ENCODE measurements around the gene SLC25A1.

The SLC25A1 gene

DNA sequence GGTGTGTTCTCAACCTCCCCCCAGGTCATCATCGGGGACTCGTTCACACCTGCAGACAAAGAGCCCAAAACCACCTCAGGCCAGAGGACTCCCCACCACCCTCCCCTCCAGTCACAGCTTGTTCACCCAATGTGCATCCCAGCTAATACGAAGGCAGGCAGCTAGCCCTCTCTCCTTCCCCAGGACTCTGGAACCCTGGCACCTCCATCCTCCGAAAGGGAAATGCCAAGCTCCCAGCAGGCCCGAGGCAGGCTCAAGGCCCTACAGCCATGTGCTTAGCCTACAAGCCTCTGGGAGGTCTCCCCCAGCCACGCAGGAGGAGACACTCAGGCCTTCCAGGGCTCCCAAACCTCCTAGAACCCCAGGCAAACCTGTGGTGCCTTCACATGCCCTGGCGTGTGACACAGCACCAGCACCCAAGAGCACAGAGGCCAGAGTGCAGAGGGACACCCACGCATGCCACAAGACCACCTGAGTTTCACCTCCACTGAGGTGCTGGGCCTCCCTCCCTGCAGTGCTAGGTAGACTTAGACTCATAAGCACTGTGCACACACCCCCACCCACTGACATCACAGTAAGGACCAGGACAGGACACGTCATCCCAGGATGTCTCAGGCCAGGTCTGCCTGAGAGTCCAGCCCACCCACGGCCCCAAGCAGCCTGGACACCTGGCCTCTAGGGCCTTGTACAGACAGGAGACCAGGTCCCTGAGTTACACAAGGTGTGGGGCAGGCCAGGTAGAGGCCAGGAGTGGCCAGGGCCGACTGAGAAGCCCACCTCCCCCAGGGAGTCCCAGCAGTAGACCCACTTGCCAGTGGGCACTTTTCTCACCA, 40.9 kb downstream of the SLC25A1 start:
- no peak overlapping the region for H3K27ac Mint-ChIP-seq
- no peak overlapping the region for H3K4me3 Mint-ChIP-seq
- intact Hi-C loops (cut with micrococcal nuclease), result no loop called here
- H3K36me3 Mint-ChIP-seq (ENCODE audit: low read depth), result peaks cover 98% of the 10 kb centered on the region
- H3K27me3 Mint-ChIP-seq, result no peaks in the 10 kb centered on the region
- H3K9me3 Mint-ChIP-seq, result no peaks in the 10 kb centered on the region
- H3K4me1 Mint-ChIP-seq (ENCODE audit: low read depth), result peaks cover 5% of the 10 kb centered on the region

DNA sequence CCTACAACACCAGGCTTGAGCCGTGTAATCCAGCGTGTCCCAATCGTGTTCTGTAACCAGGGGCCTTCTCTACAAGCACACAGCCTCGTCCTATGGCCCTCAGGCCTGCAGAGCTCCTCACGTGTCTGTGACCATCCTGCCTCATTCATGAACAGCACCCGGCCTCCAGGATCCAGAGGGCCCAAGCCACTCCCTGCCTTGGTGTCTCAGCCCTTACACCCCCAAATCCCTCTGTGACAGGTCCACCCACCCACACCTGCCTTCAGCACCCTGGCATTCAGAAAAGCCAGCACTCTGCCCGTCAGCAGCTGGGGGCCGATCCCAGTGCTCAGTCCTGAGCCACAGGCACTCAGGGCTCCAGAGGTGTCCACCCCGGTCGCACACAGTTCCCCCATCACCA, 41.6 kb downstream of the SLC25A1 start:
- H3K9me3 Mint-ChIP-seq, result no peaks in the 10 kb centered on the region
- H3K27me3 Mint-ChIP-seq, result no peaks in the 10 kb centered on the region
- intact Hi-C loops (cut with micrococcal nuclease), result no loop called here
- H3K36me3 Mint-ChIP-seq (ENCODE audit: low read depth), result peaks cover 98% of the 10 kb centered on the region
- no peak overlapping the region for H3K4me3 Mint-ChIP-seq
- no peak overlapping the region for H3K27ac Mint-ChIP-seq
- H3K4me1 Mint-ChIP-seq (ENCODE audit: low read depth), result peaks cover 5% of the 10 kb centered on the region

DNA sequence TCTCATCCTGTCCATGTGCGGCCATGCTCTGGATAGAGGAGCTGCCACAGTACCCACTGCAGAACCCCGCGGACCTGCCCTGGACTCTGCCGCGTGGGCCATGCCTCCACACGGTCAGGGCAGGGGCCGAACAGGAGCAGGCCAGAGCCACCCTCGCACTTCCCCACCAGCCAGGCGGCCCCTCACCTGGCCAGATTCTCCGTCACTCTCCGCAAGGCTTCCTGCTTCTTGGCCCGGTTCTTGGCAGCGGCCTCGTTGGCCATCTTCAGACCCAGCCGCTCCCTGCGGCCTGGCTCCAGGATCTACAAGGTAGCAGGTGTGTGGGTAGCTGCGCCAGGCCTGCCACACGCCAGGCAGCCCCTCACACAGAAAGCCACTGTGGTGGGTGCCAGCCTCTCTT, 43.7 kb downstream of the SLC25A1 start:
- Mint-ChIP-seq H3K4me1 (ENCODE audit: low read depth) (peaks cover 5% of the 10 kb centered on the region), H3K27ac (no peak overlapping the region), H3K27me3 (no peaks in the 10 kb centered on the region), H3K36me3 (ENCODE audit: low read depth) (peaks cover 86% of the 10 kb centered on the region), H3K9me3 (no peaks in the 10 kb centered on the region), H3K4me3 (no peak overlapping the region)
- intact Hi-C loops (cut with micrococcal nuclease), result no loop called here

DNA sequence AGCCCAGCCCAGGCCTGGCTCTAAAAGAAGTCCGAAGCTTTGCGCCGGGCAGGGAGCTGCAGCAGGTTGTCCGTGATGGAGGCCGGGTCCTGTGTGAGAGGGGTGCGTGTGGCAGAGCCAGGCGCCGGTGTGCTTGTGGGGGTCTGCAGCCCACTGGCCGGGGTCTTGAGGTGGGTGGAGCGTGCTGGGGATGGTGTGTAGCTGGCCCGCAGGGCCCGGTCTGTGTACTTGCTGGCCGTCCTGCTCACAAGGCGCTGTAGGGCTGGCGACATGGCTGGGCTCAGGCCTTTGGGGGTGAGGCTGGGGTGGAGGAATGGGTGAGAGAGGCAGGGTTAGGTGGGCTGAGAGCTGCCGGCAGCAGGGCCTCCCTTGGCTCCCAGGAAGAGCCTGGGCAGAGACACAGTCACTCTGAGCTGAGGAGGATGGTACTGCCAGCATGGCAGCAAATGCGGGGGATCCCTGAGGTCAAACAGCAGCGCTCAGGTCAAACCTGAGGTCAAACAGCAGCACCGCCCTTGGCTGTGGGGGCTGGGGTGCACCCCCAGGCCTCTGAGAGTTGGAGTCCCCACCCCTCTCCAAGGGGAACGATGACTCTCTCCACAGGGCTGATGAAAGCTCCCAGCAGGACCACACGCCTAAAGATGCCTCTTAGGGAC, 44.2 kb downstream of the SLC25A1 start:
- Mint-ChIP-seq H3K27ac (no peak overlapping the region), H3K27me3 (no peaks in the 10 kb centered on the region), H3K9me3 (no peaks in the 10 kb centered on the region), H3K36me3 (ENCODE audit: low read depth) (peaks cover 81% of the 10 kb centered on the region), H3K4me3 (no peak overlapping the region), H3K4me1 (ENCODE audit: low read depth) (peaks cover 5% of the 10 kb centered on the region)
- intact Hi-C loops (cut with micrococcal nuclease), result no loop called here

DNA sequence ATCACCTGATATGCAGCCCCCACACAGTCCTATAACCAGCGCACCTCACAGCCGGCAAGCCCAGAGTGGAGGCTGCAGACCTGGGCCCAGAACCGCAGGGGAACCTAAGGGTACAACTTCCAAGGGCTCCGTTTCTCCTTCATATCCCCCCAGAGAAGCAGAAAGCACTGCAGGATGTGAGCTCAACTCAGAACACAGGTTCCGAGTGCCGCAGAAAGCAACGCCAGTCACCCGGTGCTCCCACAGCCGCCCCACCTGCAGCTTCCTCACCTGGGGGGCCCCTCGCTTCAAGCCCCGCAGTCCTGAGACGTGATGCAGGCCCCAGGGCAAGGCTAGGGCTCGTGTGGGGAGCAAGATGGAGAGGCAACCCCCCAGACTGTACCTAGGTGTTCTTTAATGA, 45.0 kb downstream of the SLC25A1 start:
- Mint-ChIP-seq H3K27me3 (no peaks in the 10 kb centered on the region), H3K36me3 (ENCODE audit: low read depth) (peaks cover 73% of the 10 kb centered on the region), H3K4me1 (ENCODE audit: low read depth) (peaks cover 5% of the 10 kb centered on the region), H3K4me3 (no peak overlapping the region), H3K27ac (no peak overlapping the region), H3K9me3 (no peaks in the 10 kb centered on the region)
- intact Hi-C loops (cut with micrococcal nuclease), result no loop called here

DNA sequence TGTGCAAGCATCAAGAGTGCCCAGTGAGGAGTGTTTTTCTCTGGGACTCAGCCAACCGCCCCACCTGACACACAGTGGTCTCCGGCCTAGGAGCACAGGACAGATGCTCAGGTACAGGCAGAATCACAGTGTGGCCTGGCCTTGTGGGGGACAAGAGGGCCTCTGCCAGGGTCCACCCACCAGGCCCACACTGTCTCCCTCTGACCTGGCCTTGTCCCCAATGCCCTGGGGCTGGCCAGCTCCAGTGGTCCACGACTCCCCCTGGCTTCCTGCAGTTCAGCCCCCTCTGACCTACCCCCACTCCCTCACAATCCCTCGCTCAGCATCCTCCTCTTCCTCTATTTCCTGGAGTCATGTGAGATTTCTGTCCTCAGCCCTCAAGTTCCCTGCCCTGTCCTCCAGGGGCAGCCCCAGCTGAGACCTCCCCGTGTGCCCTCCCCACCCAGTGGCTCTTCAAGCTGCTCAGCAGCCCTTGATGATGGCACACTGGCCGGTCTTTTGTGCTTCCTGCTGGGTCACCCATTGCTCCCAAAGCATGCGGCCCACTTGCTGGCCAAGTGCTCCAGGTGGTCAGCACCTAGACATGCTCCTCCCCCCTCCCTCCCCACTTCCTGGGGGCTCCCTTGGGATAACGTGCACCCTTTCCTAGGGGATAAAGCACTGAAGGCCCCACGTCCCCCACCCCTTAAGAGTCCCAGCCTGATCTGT, 45.7 kb downstream of the SLC25A1 start:
- peaks cover 66% of the 10 kb centered on the region for H3K36me3 Mint-ChIP-seq (ENCODE audit: low read depth)
- intact Hi-C loops (cut with micrococcal nuclease), result no loop called here
- H3K27ac Mint-ChIP-seq, result no peak overlapping the region
- H3K4me3 Mint-ChIP-seq, result no peak overlapping the region
- H3K27me3 Mint-ChIP-seq, result no peaks in the 10 kb centered on the region
- no peaks in the 10 kb centered on the region for H3K9me3 Mint-ChIP-seq
- peaks cover 5% of the 10 kb centered on the region for H3K4me1 Mint-ChIP-seq (ENCODE audit: low read depth)

DNA sequence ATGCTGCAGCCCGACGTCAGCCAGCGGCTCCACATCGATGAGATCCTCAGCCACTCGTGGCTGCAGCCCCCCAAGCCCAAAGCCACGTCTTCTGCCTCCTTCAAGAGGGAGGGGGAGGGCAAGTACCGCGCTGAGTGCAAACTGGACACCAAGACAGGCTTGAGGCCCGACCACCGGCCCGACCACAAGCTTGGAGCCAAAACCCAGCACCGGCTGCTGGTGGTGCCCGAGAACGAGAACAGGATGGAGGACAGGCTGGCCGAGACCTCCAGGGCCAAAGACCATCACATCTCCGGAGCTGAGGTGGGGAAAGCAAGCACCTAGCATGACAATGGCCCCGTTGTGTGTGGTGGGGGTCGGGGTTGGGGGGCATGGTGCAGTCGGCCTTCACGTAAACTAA, 46.4 kb downstream of the SLC25A1 start:
- Mint-ChIP-seq H3K4me3 (no peak overlapping the region), H3K27ac (no peak overlapping the region), H3K27me3 (no peaks in the 10 kb centered on the region), H3K9me3 (no peaks in the 10 kb centered on the region), H3K4me1 (ENCODE audit: low read depth) (peaks cover 5% of the 10 kb centered on the region), H3K36me3 (ENCODE audit: low read depth) (peaks cover 59% of the 10 kb centered on the region)
- intact Hi-C loops (cut with micrococcal nuclease), result no loop called here

DNA sequence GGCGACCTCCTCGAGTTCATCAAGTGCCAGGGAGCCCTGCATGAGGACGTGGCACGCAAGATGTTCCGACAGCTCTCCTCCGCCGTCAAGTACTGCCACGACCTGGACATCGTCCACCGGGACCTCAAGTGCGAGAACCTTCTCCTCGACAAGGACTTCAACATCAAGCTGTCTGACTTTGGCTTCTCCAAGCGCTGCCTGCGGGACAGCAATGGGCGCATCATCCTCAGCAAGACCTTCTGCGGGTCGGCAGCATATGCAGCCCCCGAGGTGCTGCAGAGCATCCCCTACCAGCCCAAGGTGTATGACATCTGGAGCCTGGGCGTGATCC, 46.9 kb downstream of the SLC25A1 start:
- Mint-ChIP-seq H3K27me3 (no peaks in the 10 kb centered on the region), H3K4me3 (no peak overlapping the region), H3K36me3 (ENCODE audit: low read depth) (peaks cover 54% of the 10 kb centered on the region), H3K9me3 (no peaks in the 10 kb centered on the region), H3K27ac (no peak overlapping the region), H3K4me1 (ENCODE audit: low read depth) (peaks cover 5% of the 10 kb centered on the region)
- intact Hi-C loops (cut with micrococcal nuclease), result no loop called here

DNA sequence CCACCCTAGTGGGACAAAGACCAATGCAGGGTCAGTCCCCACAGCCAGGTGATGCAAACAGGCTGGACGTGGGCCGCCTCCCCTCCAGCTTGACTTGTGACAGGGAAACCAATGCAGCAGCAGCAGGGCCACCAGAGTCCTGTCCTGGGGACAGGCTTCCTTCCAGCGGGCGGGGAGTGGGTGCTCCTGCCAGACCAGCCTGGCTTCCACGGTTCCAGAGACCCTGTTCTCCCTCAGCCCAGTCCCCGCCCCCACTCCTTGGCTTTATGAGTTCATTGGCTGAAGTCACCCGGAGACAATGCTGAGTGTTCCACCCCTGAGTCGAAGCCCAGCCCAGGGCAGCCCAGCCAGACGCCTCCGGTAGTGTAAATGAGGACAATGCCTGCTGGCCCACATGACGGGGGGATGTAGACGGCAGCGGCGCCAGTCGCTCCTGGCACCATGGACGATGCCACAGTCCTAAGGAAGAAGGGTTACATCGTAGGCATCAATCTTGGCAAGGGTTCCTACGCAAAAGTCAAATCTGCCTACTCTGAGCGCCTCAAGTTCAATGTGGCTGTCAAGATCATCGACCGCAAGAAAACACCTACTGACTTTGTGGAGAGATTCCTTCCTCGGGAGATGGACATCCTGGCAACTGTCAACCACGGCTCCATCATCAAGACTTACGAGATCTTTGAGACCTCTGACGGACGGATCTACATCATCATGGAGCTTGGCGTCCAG, 47.4 kb downstream of the SLC25A1 start, which contains the start of gene TSSK2:
TSS of gene TSSK2 (plus strand) at position 350 of the 726 bp plus-strand sequence. CDS start at position 442, 92 bp downstream.
- Mint-ChIP-seq H3K27ac (no peak within 1 kb of the TSS), H3K36me3 (ENCODE audit: low read depth) (peaks cover 49% of the 10 kb centered on the region), H3K4me3 (no peak within 1 kb of the TSS), H3K27me3 (no peaks in the 10 kb centered on the region), H3K9me3 (no peaks in the 10 kb centered on the region), H3K4me1 (ENCODE audit: low read depth) (peaks cover 5% of the 10 kb centered on the region)
- intact Hi-C loops (cut with micrococcal nuclease), result no loop called here

DNA sequence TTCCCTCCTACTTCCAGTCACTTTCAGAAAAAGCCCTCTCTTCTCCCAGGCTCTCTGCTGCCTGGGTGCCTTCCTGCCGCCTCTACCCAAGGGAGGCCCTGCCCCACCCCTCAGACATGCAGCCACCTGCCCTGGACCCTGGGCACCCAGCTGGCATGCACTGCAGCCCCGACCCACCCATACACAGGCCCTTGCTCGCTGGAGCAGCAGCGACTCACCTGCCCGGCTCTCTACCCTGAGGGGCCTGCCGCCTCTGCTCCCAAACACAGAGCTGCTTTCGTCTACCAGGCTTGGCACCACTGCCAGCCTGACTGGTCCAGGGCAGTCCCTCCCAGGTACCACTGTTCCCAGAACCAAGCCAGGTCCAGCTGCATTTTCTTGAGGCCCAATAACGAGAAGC, 48.7 kb downstream of the SLC25A1 start:
- no peaks in the 10 kb centered on the region for H3K9me3 Mint-ChIP-seq
- no peaks in the 10 kb centered on the region for H3K27me3 Mint-ChIP-seq
- H3K4me1 Mint-ChIP-seq (ENCODE audit: low read depth), result peaks cover 5% of the 10 kb centered on the region
- intact Hi-C loops (cut with micrococcal nuclease), result no loop called here
- H3K4me3 Mint-ChIP-seq, result no peak overlapping the region
- H3K36me3 Mint-ChIP-seq (ENCODE audit: low read depth), result peaks cover 38% of the 10 kb centered on the region
- no peak overlapping the region for H3K27ac Mint-ChIP-seq

DNA sequence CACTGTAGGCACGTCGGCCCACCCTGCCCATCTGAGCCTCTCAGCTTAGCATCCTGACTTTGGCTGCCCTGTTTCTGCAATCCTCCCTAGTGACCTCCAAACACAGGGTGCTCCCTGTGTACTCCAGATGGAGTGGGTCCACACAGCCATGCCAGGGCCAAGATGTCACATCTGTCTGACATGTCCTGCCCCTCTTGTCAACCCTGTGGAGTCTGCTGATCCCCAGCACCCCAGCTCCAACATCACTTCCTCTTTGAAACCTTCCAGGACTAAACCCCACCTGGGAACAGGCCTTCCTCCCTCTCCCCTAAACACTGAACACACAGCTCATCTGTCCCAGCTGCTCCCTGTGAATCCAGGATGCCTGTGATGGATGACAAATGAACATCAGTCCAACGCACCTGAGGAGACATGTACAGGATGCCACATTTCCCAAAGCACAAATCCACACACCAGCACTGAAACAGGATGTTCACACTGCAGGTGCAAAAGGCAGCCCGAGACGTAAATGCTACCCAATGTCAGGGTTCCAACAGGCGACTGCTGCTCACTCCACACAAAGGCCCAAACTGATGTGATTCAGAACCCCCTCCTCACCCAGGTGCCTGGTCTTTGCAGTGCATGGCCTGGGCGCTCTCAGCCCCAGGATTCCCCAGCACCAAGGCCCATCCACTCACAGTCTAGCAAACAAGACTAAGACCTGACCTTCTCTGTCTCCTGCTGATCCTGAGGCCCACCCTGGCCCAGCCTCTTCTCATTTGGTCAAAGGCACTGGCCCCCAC, 49.4 kb downstream of the SLC25A1 start:
- Mint-ChIP-seq H3K36me3 (ENCODE audit: low read depth) (peaks cover 31% of the 10 kb centered on the region), H3K27me3 (no peaks in the 10 kb centered on the region), H3K9me3 (no peaks in the 10 kb centered on the region), H3K4me3 (no peak overlapping the region), H3K4me1 (ENCODE audit: low read depth) (peaks cover 5% of the 10 kb centered on the region), H3K27ac (no peak overlapping the region)
- intact Hi-C loops (cut with micrococcal nuclease), result no loop called here

DNA sequence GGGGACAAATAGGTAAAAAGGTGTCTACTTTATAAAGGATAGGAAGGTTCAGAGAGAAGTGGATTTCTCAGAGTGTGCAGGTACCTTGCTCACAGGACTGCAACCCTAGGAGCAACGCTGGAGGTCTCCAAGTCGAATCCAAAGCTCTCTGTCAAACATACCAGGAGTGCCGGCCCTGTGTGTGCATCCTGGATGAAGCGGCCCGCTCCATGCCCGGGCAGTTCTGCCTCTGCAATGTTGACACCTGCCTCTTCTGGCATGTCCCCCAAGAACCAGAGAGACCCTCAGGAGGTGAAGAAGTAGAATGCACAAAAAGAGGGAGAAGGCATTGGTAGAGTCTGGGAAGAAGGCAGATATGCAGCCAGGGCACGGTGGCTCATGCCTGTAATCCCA, 50.5 kb downstream of the SLC25A1 start:
- no peak overlapping the region for H3K4me3 Mint-ChIP-seq
- H3K27me3 Mint-ChIP-seq, result peaks cover 1% of the 10 kb centered on the region
- no peak overlapping the region for H3K27ac Mint-ChIP-seq
- intact Hi-C loops (cut with micrococcal nuclease), result no loop called here
- peaks cover 6% of the 10 kb centered on the region for H3K4me1 Mint-ChIP-seq (ENCODE audit: low read depth)
- H3K9me3 Mint-ChIP-seq, result no peaks in the 10 kb centered on the region
- peaks cover 20% of the 10 kb centered on the region for H3K36me3 Mint-ChIP-seq (ENCODE audit: low read depth)

DNA sequence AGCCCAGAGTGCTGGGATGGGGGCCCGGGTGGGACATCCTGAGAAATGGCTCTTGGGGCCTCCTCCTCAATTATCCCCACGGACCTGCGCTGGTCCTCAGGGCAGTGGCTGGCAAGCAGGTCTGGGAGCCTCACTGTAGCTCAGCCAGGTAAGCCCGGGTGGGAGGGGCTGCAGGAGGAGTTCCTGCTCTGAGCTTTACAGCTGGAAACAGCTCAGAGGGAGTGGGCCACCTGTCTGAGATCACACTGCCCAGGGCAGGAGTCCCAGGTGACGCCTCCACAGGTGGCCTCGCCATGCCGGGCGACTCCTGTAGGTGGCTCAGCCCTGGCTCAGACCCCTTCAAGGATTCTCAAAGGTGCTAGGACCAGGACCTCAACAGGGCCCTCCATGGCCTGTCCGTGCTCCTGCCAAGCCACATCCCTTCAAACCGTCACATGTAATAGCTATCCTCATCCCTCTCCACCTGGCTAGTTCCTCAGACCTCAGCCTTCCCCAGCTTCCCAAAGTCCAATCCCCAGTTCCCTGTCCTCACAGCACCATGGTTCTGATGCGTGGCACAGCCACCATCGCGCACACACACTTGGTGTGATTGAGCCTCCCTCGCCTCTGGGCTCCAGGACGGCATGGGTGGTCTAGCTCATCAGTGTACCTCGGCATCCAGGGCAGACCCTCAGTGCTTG, 51.1 kb downstream of the SLC25A1 start:
- Mint-ChIP-seq H3K9me3 (no peaks in the 10 kb centered on the region), H3K27me3 (peaks cover 2% of the 10 kb centered on the region), H3K36me3 (ENCODE audit: low read depth) (peaks cover 17% of the 10 kb centered on the region), H3K4me1 (ENCODE audit: low read depth) (peaks cover 9% of the 10 kb centered on the region), H3K4me3 (no peak overlapping the region), H3K27ac (no peak overlapping the region)
- intact Hi-C loops (cut with micrococcal nuclease), result no loop called here

Data from dendritic cell treated with granulocyte-macrophage colony-stimulating factor and Interleukin-4, amounts not matched to agents 40 ng/mL and 50 ng/mL, for 4 days (primary cell).